GM10266 (cell line): ENCODE measurements around the gene ANKH.

Experiments
- DNase-seq: peaks from one replicate; pipeline ENCODE4 v3.0.0; 2012; ENCODE audit errors: extremely low spot score
- CTCF ChIP-seq: IDR thresholded peaks from 2 replicates; pipeline ENCODE4 v1.5.1; 2012; ENCODE audit warnings: mild to moderate bottlenecking, low read depth; ENCODE audit not compliant: control insufficient read depth, insufficient read depth; ENCODE audit errors: missing control alignments

ANKH gene

GRCh38 chr5:14675865-14676300 lies 195.7 kb downstream of the ANKH start:
- DNase-seq, result peak; percentile 30
- no peak for TF ChIP-seq CTCF

- TF ChIP-seq CTCF, result no peak
- no peak for DNase-seq
Observed at GRCh38 chr5:14674983-14675854, 196.4 kb downstream of the ANKH start.

- DNase-seq, result no peak
- no peak for TF ChIP-seq CTCF
Observed at GRCh38 chr5:14673443-14673842, 198.1 kb downstream of the ANKH start.

- DNase-seq, result no peak
- TF ChIP-seq CTCF, result no peak
Observed at GRCh38 chr5:14672484-14673394, 198.8 kb downstream of the ANKH start.

GRCh38 chr5:14672082-14672481 lies 199.5 kb downstream of the ANKH start:
- DNase-seq, result no peak
- no peak for TF ChIP-seq CTCF

GRCh38 chr5:14671414-14671813 lies 200.2 kb downstream of the ANKH start:
- DNase-seq, result peak; percentile 50
- no peak for TF ChIP-seq CTCF

GRCh38 chr5:14669975-14670374 lies 201.6 kb downstream of the ANKH start:
- no peak for DNase-seq
- TF ChIP-seq CTCF, result no peak
